Prostate gland (tissue), 2 donors: ENCODE measurements around the gene ATXN7L2. TPM values are rescaled to one million over a fixed set of nuclear protein-coding genes. Genes with fewer than 3 reads are reported as not detected.

Experiments
- DNase-seq: peaks from one replicate; pipeline ENCODE4 v3.0.0-alpha.2; 2019; ENCODE audit warnings: low spot score
- H3K27ac ChIP-seq, 2 donors: fragments of 200-600 bp; sonication (generic); 2 replicates each; pipeline ENCODE4 v1.5.1; 2017 to 2019
- H3K27me3 ChIP-seq: fragments of 200-600 bp; sonication (generic); replicated peaks from 2 replicates; pipeline ENCODE4 v1.5.1; 2019; ENCODE audit not compliant: insufficient read depth
- H3K36me3 ChIP-seq, 2 donors: fragments of 200-600 bp; sonication (generic); 1 replicate in 1 of 2; 2 replicates in 1 of 2; pipeline versions ENCODE4 v1.5.1 to v1.8.1; 2017 to 2019
- H3K4me1 ChIP-seq: fragments of 200-600 bp; sonication (generic); replicated peaks from 2 replicates; pipeline ENCODE4 v1.5.1; 2019
- H3K4me3 ChIP-seq, 2 donors: fragments of 200-600 bp; sonication (generic); 2 replicates each; pipeline ENCODE4 v1.5.1; 2017 to 2019
- H3K9me3 ChIP-seq: fragments of 200-600 bp; sonication (generic); 2 replicates; pipeline ENCODE4 v1.5.1; 2017
- CTCF ChIP-seq, 4 experiments: fragments of 200-600 bp in 2 of 4; fragments of 450-650 bp in 2 of 4; sonication (generic) in 2 of 4; IDR thresholded peaks; 1 replicate in 3 of 4; 2 replicates in 1 of 4; pipeline ENCODE4 v1.5.1; 2016 to 2019; ENCODE audit warnings: antibody characterized with exemption in 4 of 4, mild to moderate bottlenecking in 2 of 4, moderate library complexity in 2 of 4
- POLR2A ChIP-seq: fragments of 450-650 bp; IDR thresholded peaks from one replicate; pipeline ENCODE4 v1.6.1; 2016; ENCODE audit warnings: antibody characterized with exemption, mild to moderate bottlenecking
- POLR2AphosphoS5 ChIP-seq: sonication (generic); formaldehyde crosslinking; IDR thresholded peaks from one replicate; pipeline ENCODE4 v1.6.1; 2017; ENCODE audit warnings: antibody characterized with exemption
- WGBS: methylation state at CpG from one replicate; pipeline ENCODE4 v1.1.5; 2018; 5-methylcytosine and 5-hydroxymethylcytosine counted together
- intact Hi-C: fragments of 100-400 bp; cut with DNase I; formaldehyde crosslinking; loops from one replicate; pipeline ENCODE4 v1.14.2; 2022
- total RNA-seq, 2 donors: library from RNA; depleted of rRNA; stranded (reverse); fragments of >200 nt; gene quantifications; one replicate each; pipeline ENCODE4 v1.1.0, GENCODE V29; 2016

Gene ATXN7L2
- total RNA-seq, 2 donors from 2014 or later: 3.0 to 29.4 TPM

- intact Hi-C loops: no loop called here
- DNase-seq: no peak
- no peaks in the 10 kb centered on the region for H3K36me3 ChIP-seq
- H3K4me1 ChIP-seq: no peaks in the 10 kb centered on the region
- WGBS: 52% methylated on average over 3 of the region's 3 CpGs
- no peak overlapping the region for H3K4me3 ChIP-seq
- no peak overlapping the region for H3K27ac ChIP-seq
- no peak for TF ChIP-seq POLR2AphosphoS5
- TF ChIP-seq CTCF (IDR thresholded peaks at IDR 0.05): no peak
- no peak for TF ChIP-seq POLR2A
- H3K9me3 ChIP-seq: no peaks in the 10 kb centered on the region
- no peaks in the 10 kb centered on the region for H3K27me3 ChIP-seq
These were observed 31.1 kb downstream of the ATXN7L2 start for GRCh38 chr1:109514846-109515245.

- 79% methylated on average over 5 of the region's 5 CpGs for WGBS
These were observed 33.2 kb downstream of the ATXN7L2 start for GRCh38 chr1:109516872-109517271.

DNA sequence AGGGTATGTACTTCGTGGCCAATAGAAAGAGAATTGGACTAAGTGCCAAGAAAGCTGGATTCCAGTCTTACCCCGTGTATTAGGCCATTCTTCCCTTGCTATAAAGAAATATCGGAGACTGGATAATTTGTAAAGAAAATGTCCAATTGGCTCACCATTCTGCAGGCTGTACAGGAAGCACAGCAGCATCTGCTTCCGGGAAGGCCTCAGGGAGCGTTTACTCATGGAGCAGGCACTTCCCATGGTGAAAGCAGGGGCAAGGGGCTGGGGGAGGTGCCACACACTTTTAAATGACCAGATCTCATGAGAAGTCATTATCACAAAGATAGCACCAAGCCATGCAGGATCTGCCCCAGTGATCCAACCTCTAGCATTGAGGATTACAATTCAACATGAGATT, 33.6 kb downstream of the ATXN7L2 start:
- WGBS: 88% methylated on average over 5 of the region's 5 CpGs
- no peak overlapping the region for H3K27ac ChIP-seq
- H3K9me3 ChIP-seq: no peaks in the 10 kb centered on the region
- TF ChIP-seq CTCF (IDR thresholded peaks at IDR 0.05): no peak
- TF ChIP-seq POLR2A: no peak
- TF ChIP-seq POLR2AphosphoS5: no peak
- H3K36me3 ChIP-seq: no peaks in the 10 kb centered on the region
- intact Hi-C loops: no loop called here
- no peaks in the 10 kb centered on the region for H3K4me1 ChIP-seq
- H3K4me3 ChIP-seq: no peak overlapping the region
- no peaks in the 10 kb centered on the region for H3K27me3 ChIP-seq
- DNase-seq: no peak

More at GRCh38 chr1:109516872-109517271, 33.2 kb downstream of the ATXN7L2 start:
- TF ChIP-seq POLR2AphosphoS5: no peak
- TF ChIP-seq CTCF (IDR thresholded peaks at IDR 0.05): no peak
- TF ChIP-seq POLR2A: no peak
- Histone ChIP-seq H3K4me1 (no peaks in the 10 kb centered on the region), H3K9me3 (no peaks in the 10 kb centered on the region), H3K27me3 (no peaks in the 10 kb centered on the region), H3K4me3 (no peak overlapping the region), H3K36me3 (no peaks in the 10 kb centered on the region), H3K27ac (no peak overlapping the region)
- no peak for DNase-seq
- intact Hi-C loops: no loop called here

DNA sequence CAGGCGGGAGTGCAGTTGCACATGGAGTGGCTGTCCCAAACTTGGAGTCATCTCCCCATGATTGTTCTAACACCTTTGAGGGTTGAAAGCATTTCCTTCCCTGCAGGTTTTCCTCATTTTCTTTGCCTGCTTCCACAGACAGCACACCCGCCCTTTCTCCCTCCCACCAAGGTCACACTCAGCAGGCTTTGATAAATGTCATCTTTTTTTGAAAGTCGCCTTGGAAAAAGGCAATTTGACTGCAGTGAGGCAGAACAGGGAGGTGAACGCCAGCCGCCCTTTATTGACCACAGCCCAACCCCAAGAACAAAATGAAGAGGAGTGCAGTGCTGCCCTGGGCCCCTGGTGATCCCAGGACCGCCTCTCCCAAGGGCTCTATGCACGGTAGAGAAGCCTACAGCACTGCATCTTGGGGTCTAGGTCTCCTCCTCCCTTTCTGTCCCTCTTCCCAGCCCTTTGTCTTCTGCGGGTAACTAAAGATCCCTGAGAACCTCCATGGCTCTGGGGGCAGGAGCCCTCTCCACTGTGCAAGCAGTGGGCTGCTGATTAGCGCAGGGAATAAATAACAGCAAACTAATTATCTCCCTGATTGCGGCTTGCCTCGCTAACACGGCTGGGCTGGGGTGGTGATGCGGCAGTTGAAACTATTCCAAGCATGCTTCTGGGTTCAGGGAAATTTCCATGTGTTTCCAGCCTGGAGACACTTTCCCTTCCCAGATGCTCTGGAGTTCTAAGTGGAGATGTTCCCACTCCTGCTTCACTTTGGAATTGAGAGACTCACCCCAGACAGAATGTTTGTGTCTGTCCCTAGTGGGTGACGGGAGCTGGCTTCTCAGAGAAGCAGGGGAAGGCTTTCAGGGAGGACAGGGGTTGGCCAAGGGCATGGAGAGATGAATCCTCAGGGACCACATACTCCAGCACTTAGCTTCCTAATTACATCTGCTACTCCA, 37.6 kb downstream of the ATXN7L2 start:
- DNase-seq: no peak
- Histone ChIP-seq H3K9me3 (no peaks in the 10 kb centered on the region), H3K27me3 (no peaks in the 10 kb centered on the region), H3K4me3 (no peak overlapping the region), H3K27ac (no peak overlapping the region), H3K4me1 (no peaks in the 10 kb centered on the region), H3K36me3 (no peaks in the 10 kb centered on the region)
- TF ChIP-seq POLR2A: no peak
- TF ChIP-seq CTCF (IDR thresholded peaks at IDR 0.05): no peak
- no peak for TF ChIP-seq POLR2AphosphoS5
- 63% methylated on average over 14 of the region's 14 CpGs for WGBS
- intact Hi-C loops: no loop called here

DNA sequence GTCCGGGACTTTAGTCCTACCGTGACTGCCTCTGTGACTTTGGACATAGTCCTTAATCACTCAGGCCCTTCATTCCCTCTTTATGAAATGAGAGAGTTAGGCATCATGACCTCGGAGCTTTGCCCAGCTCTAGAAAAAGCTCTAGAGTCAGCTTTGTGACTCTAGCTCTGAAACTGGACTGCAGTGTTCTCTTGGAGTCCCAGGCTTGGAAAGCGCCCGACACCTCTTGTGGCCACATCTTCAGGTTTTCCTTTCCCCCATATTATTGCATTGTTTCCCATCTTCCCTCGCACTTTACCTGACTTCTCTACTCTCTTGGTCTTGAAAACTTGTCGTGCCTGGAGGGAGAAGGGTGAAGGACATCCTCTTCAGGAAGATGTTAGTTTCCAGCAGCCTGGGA, 38.3 kb downstream of the ATXN7L2 start:
- Histone ChIP-seq H3K27me3 (no peaks in the 10 kb centered on the region), H3K4me1 (no peaks in the 10 kb centered on the region), H3K27ac (no peak overlapping the region), H3K4me3 (no peak overlapping the region), H3K9me3 (no peaks in the 10 kb centered on the region), H3K36me3 (no peaks in the 10 kb centered on the region)
- TF ChIP-seq CTCF (IDR thresholded peaks at IDR 0.05): no peak
- TF ChIP-seq POLR2AphosphoS5: no peak
- 95% methylated on average over 7 of the region's 7 CpGs for WGBS
- DNase-seq: no peak
- intact Hi-C loops: no loop called here
